ENCODE data around the gene RNASEH2A.

- TF ChIP-seq CTCF (IDR thresholded peaks at IDR 0.05; ENCODE audit: insufficient read depth, low read length, poor library complexity, severe bottlenecking) (peak; percentile 87), EZH2phosphoT487 (conservative IDR thresholded peaks at IDR 0.05; ENCODE audit: low read length) (no peak)
These were observed 48.7 kb upstream of the RNASEH2A start for GRCh38 chr19:12757544-12758274.
